Activated T-helper 1 cell treated with anti-CD3 and anti-CD28 coated beads, Interleukin-2, amount 50 U/mL, for 16 hours (primary cell): ENCODE results near the gene EIF2AK3.

Source experiments
- DNase-seq, 2 donors: peaks; one replicate each; pipeline ENCODE4 v3.0.0-alpha.2; 2020; ENCODE audit warnings: low read depth in 1 of 2, low spot score in 1 of 2

EIF2AK3 gene

DNA sequence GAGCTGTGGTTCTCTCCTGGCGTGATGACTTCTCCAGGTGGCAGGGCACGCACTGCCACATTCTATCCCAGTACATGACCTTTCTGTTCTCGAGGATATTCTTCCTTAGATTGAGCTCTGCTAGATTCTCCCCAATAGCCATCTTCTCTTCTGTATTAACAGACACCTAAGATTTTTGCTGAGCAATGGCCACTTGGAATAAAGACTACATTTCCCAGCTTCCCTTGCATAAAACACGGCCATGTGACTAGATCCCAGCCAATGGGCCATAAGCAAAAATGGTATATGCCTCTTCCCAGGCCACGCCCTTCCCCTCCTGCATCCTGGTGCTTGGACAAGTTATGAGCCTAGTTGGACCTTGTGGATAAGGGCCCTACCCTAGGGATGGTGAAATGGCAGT is 82.1 kb downstream of the EIF2AK3 start:
- DNase-seq = no peak

DNA sequence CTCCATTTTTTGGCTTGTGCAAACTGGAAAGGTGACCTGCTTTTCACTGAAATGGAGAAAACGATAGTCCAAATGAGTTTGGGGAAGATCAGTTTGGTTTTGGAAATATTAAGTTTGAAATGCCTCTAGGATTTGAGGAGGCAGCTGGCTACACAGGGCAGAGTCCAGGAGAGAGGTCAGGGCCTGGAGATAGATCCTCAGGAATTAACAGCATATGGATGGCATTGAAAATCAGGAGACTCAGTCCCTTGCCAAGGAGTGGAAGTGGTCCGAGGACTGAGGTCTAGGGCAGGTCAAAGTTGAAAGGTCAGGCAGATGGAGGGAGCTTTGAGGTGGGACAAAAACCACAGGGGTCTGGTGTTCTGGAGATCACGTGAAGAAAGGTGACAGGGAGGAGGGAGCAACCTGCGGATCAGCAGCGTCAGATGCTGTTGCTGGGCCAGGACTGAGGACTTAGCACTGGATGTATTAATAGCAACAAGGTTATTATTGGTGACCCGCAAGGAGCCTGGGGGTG is 83.7 kb downstream of the EIF2AK3 start:
- no peak for DNase-seq

DNA sequence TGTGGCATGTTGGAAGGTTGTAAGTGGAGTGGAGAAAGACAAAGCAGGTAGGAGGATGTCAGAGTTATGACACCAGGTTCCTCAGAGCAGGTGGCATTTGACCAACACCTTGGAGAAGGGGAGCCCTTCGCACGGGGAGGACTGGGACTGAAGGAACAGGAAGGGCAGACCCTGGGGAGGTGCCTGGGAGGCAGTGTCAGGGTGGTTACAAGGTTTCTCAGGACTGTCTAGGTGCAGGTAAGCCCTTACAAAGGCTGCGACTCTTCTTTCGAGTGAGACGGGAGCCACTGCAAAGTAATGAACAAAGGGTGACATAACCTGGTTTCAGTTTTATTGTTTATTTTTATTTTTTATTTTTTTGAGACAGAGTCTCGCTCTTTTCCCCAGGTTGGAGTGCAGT is 84.6 kb downstream of the EIF2AK3 start:
- DNase-seq = no peak

DNA sequence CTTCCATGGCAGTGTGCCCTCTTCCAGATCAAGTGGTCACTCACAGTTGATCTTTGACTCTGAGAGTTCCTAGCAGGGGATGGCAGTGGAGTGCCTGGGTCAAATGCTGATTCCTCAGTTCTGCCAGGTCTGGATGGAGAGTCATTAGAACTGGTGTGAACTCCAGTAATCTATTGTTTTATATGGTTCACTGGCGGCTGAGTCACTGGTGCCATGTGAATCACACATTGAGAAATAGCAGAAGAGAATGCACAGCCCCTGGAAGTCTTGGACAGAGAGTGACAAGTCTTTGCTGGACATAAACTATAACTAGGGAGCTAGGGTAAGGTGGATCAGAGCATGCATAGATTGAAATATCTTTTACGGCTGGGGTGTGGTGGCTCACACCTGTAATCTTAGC is 86.9 kb downstream of the EIF2AK3 start:
- DNase-seq = no peak

DNA sequence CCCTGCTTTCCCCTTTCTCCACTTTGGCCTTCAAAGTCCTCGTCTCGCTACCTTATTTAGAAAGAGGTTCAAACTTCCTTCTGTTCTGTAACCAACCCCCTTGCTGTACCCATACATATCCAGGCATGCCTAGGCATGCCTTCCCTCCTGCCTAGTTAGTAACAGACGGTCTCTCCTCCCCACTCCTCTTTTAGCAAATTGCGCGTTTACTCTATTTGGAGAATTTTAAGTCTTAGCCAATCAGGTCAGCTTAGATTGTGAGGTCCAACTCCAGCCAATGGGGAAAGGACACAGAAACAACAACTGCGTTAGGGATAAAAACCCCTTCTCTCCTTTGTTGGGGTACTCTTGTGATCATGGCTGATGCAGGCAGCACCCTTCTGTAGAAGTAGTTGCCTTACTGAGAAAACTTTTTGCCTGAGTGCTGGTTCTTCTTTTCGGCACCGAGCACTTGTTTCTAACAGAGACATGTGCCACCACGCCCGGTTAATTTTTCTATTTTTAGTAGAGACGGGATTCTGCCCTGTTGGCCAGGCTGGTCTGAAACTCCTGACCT is 88.8 kb downstream of the EIF2AK3 start:
- DNase-seq = no peak

DNA sequence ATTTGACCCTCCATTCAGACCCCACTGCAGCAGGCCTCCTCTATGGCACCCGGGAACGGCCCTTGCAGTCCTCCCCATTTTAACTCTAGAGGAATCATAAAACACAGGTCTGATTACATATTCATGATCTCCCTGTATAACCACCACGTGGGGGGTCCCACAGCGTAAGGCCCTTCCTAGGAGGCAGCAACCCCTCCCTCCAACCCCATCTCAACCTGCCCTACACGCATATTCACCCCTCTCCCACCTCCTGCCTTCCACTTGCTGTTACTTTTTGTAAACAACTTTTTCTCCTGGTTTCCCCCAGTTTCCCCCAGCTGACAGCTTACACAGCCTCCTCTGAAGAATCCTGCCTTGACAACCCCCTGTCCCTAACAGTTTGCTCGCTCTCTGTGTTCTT is 89.6 kb downstream of the EIF2AK3 start:
- no peak for DNase-seq

DNA sequence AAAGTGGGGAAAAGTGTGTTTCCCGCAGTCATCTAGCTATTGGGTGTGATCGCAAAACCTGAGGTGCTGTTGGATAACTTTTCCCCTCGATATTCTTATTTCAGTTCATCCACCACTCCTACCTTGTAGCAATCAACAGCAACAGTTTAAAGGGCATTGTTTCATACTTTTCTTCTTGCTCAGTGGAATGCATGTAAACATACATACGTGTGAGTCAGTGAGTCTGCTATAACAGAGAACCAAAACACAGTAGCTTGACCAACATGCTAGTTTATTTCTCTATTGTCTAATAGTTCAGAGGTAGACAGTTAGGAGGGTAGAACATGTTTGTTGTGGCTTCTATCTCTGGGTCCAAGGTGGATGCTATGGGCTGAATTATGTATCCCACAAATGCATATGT is 97.2 kb downstream of the EIF2AK3 start:
- no peak for DNase-seq

DNA sequence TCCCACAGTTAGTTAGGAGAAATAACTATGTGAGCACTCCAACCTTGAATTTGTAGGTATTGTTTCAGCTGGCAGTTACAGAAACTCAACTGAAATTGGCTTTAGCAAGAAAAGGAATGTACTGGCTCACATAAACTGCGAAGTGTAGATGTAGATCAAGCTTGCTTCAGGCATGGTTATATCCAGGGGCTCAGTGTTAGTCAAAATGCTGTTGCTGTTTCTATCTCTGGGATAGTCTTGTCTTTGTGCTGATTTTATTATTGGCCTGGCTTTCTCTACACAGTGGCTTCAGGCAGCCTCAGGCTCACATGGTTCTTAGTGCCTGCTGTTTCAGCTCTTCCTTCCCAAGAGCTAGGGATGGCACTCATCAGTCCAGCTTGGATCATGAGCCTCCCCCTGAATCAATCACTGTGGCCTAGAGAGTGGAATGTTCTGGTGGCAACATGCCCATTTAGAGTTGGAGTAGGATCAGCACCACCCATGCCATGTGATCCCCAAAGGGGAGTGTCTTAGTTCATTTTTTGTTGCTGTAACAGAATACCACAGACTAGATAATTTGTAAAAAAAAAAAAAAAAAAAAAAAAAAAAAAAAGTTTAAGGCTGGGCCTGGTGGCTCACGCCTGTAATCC is 105.7 kb downstream of the EIF2AK3 start:
- no peak for DNase-seq

DNA sequence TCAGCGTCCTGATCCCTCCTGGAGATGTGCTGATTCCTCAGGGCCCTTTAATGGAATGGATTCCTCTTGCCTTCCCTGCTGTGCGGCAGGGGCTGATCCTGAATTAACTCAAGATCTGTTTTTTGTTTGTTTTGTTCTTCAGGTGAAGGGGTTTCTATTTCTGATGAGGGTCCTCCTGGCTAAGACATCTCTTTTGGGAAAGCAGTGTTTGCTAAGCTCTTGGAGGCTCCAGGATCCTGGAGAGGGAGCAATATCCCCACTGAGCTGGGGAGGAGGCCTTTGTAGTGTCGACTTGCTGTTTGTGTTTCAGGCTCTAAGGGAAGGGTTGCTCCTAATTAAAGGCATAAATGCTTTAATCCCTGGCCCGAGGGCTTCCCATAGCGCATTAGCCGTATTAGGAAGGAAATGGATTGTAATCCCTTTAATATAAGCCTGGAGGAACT is 109.5 kb downstream of the EIF2AK3 start:
- DNase-seq = no peak
